Gastrocnemius medialis (tissue), 4 donors: Measurements from ENCODE around the gene MTMR8. TPM values are rescaled to one million over a fixed set of nuclear protein-coding genes. Genes with fewer than 3 reads are reported as not detected.

Experiments used
- ATAC-seq, 2 donors: fragments of 150-250 bp; one replicate each; pipeline ENCODE4 v1.9.1; 2016
- DNase-seq, 2 donors: peaks; one replicate each; pipeline ENCODE4 v3.0.0-alpha.2; 2019
- H3K27ac ChIP-seq, 4 donors: fragments of 200-600 bp; sonication (generic); 1 replicate in 1 of 4; 2 replicates in 3 of 4; pipeline ENCODE4 v1.5.1; 2016 to 2018; ENCODE audit warnings: mild to moderate bottlenecking in 2 of 4, moderate library complexity in 1 of 4
- H3K27me3 ChIP-seq, 3 donors: fragments of 200-600 bp; sonication (generic) in 2 of 3; 1 replicate in 1 of 3; 2 replicates in 2 of 3; pipeline versions ENCODE4 v1.5.1 to v1.6.0; 2016 to 2019; ENCODE audit warnings: mild to moderate bottlenecking in 1 of 3, moderate library complexity in 1 of 3
- H3K36me3 ChIP-seq, 2 donors: fragments of 200-600 bp; sonication (generic) in 1 of 2; one replicate each; pipeline ENCODE4 v1.5.1; 2017 to 2018
- H3K4me1 ChIP-seq, 2 donors: fragments of 200-600 bp; sonication (generic) in 1 of 2; one replicate each; pipeline ENCODE4 v1.5.1; 2016 to 2017; ENCODE audit warnings: mild to moderate bottlenecking in 2 of 2
- H3K4me3 ChIP-seq, 4 donors: fragments of 200-600 bp; sonication (generic) in 3 of 4; 1 replicate in 1 of 4; 2 replicates in 3 of 4; pipeline ENCODE4 v1.5.1; 2016 to 2019; ENCODE audit warnings: mild to moderate bottlenecking in 2 of 4
- H3K9me3 ChIP-seq, 3 donors: fragments of 200-600 bp; sonication (generic) in 2 of 3; 1 replicate in 1 of 3; 2 replicates in 2 of 3; pipeline ENCODE4 v1.5.1; 2016 to 2019
- POLR2A ChIP-seq, 2 donors: fragments of 450-650 bp; IDR thresholded peaks; one replicate each; pipeline ENCODE4 v1.6.1; 2017; ENCODE audit warnings: antibody characterized with exemption in 2 of 2, mild to moderate bottlenecking in 2 of 2, moderate library complexity in 2 of 2
- in situ Hi-C, 4 donors: fragments of 200-750 bp; cut with MboI; loops; one replicate each; pipeline versions ENCODE4 v1.15.0 to v1.8.0; 2017; ENCODE audit warnings: low sequenced_read_pairs in 4 of 4
- intact Hi-C: fragments of 100-400 bp; cut with DNase I; formaldehyde crosslinking; loops from one replicate; pipeline ENCODE4 v1.15.1; 2023; ENCODE audit warnings: low total_unique reads
- total RNA-seq, 4 donors: library from RNA; depleted of rRNA; stranded (reverse); fragments of >200 nt; gene quantifications; one replicate each; pipeline versions ENCODE4 v1.1.0 to v1.2.3, GENCODE V29; 2016
- TF ChIP-seq, protein P1 (sequence below), 5 experiments: fragments of 450-650 bp in 3 of 5; fragments of 200-600 bp in 2 of 5; sonication (generic) in 2 of 5; IDR thresholded peaks in 4 of 5; conservative IDR thresholded peaks in 1 of 5; 1 replicate in 4 of 5; 2 replicates in 1 of 5; pipeline ENCODE4 v1.5.1; 2016 to 2019; ENCODE audit warnings: antibody characterized with exemption in 5 of 5, mild to moderate bottlenecking in 3 of 5, moderate library complexity in 3 of 5

The MTMR8 gene
- 1 to 10 TPM in 1 of 4 donors, under 1 TPM in 3; 0.46 to 1.1 (median 0.92) TPM for total RNA-seq

GRCh38 chrX:64394874-64395567, at the start of gene MTMR8:
TSS of gene MTMR8 (minus strand) at chrX:64395452. CDS start at chrX:64395363, 89 bp downstream.
- no peaks in the 10 kb centered on the region for H3K36me3 ChIP-seq
- H3K4me1 ChIP-seq = no peaks in the 10 kb centered on the region
- ATAC-seq = peak; percentile 58 to 89
- no peaks in the 10 kb centered on the region for H3K27me3 ChIP-seq
- TF ChIP-seq, protein P1, sequence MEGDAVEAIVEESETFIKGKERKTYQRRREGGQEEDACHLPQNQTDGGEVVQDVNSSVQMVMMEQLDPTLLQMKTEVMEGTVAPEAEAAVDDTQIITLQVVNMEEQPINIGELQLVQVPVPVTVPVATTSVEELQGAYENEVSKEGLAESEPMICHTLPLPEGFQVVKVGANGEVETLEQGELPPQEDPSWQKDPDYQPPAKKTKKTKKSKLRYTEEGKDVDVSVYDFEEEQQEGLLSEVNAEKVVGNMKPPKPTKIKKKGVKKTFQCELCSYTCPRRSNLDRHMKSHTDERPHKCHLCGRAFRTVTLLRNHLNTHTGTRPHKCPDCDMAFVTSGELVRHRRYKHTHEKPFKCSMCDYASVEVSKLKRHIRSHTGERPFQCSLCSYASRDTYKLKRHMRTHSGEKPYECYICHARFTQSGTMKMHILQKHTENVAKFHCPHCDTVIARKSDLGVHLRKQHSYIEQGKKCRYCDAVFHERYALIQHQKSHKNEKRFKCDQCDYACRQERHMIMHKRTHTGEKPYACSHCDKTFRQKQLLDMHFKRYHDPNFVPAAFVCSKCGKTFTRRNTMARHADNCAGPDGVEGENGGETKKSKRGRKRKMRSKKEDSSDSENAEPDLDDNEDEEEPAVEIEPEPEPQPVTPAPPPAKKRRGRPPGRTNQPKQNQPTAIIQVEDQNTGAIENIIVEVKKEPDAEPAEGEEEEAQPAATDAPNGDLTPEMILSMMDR (IDR thresholded peaks at IDR 0.05 in 4 of 5, conservative IDR thresholded peaks at IDR 0.05 in 1 of 5) = no peak
- TF ChIP-seq POLR2A (IDR thresholded peaks at IDR 0.05) = no peak
- no peaks in the 10 kb centered on the region for H3K9me3 ChIP-seq
- H3K27ac ChIP-seq = peak within 1 kb of the TSS in 3 of 4 donors; percentile 5 to 33 (median 20)
- intact Hi-C loops (loop anchor here (10.0 kb wide), 1 partner anchor 190 kb away; the partner anchor contains the start of gene AMER1), in situ Hi-C loops (no loop called here)
- peak; percentile 5 to 56 for DNase-seq
- H3K4me3 ChIP-seq = peak within 1 kb of the TSS; percentile 48 to 62 (median 58)

- intact Hi-C loops = no loop called here
- no peaks in the 10 kb centered on the region for H3K9me3 ChIP-seq
- no peak overlapping the region for H3K4me3 ChIP-seq
- in situ Hi-C loops = no loop called here
- TF ChIP-seq POLR2A (IDR thresholded peaks at IDR 0.05) = no peak
- TF ChIP-seq, protein P1 (IDR thresholded peaks at IDR 0.05 in 4 of 5, conservative IDR thresholded peaks at IDR 0.05 in 1 of 5) = no peak
- no peak overlapping the region for H3K27ac ChIP-seq
- H3K27me3 ChIP-seq = no peaks in the 10 kb centered on the region
- H3K36me3 ChIP-seq = no peaks in the 10 kb centered on the region
- H3K4me1 ChIP-seq = no peaks in the 10 kb centered on the region
- ATAC-seq = no peak
- DNase-seq = no peak
Measured at GRCh38 chrX:64439551-64439950, 44.3 kb upstream of the MTMR8 start.

GRCh38 chrX:64437665-64438064, 42.4 kb upstream of the MTMR8 start:
- intact Hi-C loops (no loop called here), in situ Hi-C loops (no loop called here)
- Histone ChIP-seq H3K27ac (no peak overlapping the region), H3K9me3 (no peaks in the 10 kb centered on the region), H3K36me3 (no peaks in the 10 kb centered on the region), H3K4me1 (no peaks in the 10 kb centered on the region), H3K27me3 (no peaks in the 10 kb centered on the region), H3K4me3 (no peak overlapping the region)
- TF ChIP-seq, protein P1 (IDR thresholded peaks at IDR 0.05 in 4 of 5, conservative IDR thresholded peaks at IDR 0.05 in 1 of 5) = no peak
- no peak for DNase-seq
- no peak for ATAC-seq

GRCh38 chrX:64437218-64437617, 42.0 kb upstream of the MTMR8 start:
- in situ Hi-C loops (no loop called here), intact Hi-C loops (no loop called here)
- no peaks in the 10 kb centered on the region for H3K36me3 ChIP-seq
- H3K27ac ChIP-seq = no peak overlapping the region
- H3K27me3 ChIP-seq = no peaks in the 10 kb centered on the region
- H3K9me3 ChIP-seq = no peaks in the 10 kb centered on the region
- H3K4me1 ChIP-seq = no peaks in the 10 kb centered on the region
- no peak for DNase-seq
- TF ChIP-seq, protein P1 (IDR thresholded peaks at IDR 0.05 in 4 of 5, conservative IDR thresholded peaks at IDR 0.05 in 1 of 5) = no peak
- no peak for TF ChIP-seq POLR2A (IDR thresholded peaks at IDR 0.05)
- no peak overlapping the region for H3K4me3 ChIP-seq
- no peak for ATAC-seq
